GM18517 (cell line): ENCODE results near the gene JPH2.

Source experiments
- ATAC-seq: cut with Tn5 transposase; IDR thresholded peaks from one replicate; pipeline ENCODE4 v1.9.1; 2021; ENCODE audit warnings: mild to moderate bottlenecking, moderate library complexity; ENCODE audit not compliant: unreplicated experiment

JPH2 gene

GRCh38 chr20:44080646-44081267, 106.2 kb downstream of the JPH2 start:
- peak; percentile 89 for ATAC-seq

- no peak for ATAC-seq
Measured at GRCh38 chr20:44080064-44080463, 106.9 kb downstream of the JPH2 start.

- no peak for ATAC-seq
Measured at GRCh38 chr20:44079291-44079690, 107.7 kb downstream of the JPH2 start.

GRCh38 chr20:44075950-44076232, 111.1 kb downstream of the JPH2 start:
- no peak for ATAC-seq

GRCh38 chr20:44075191-44075949, 111.6 kb downstream of the JPH2 start:
- no peak for ATAC-seq

GRCh38 chr20:44074252-44075151, 112.5 kb downstream of the JPH2 start:
- no peak for ATAC-seq

- ATAC-seq: no peak
Measured at GRCh38 chr20:44073675-44074071, 113.3 kb downstream of the JPH2 start.

GRCh38 chr20:44073011-44073674, 113.8 kb downstream of the JPH2 start:
- no peak for ATAC-seq

GRCh38 chr20:44072384-44072783, 114.6 kb downstream of the JPH2 start:
- no peak for ATAC-seq

GRCh38 chr20:44071526-44072111, 115.4 kb downstream of the JPH2 start:
- no peak for ATAC-seq

- no peak for ATAC-seq
Measured at GRCh38 chr20:44071057-44071456, 115.9 kb downstream of the JPH2 start.

GRCh38 chr20:44070139-44070900, 116.7 kb downstream of the JPH2 start:
- no peak for ATAC-seq

GRCh38 chr20:44069203-44070011, 117.6 kb downstream of the JPH2 start:
- peak; percentile 71 for ATAC-seq

GRCh38 chr20:44068316-44069201, 118.4 kb downstream of the JPH2 start:
- peak; percentile 15 for ATAC-seq

GRCh38 chr20:44067650-44068081, 119.3 kb downstream of the JPH2 start:
- ATAC-seq: no peak

GRCh38 chr20:44066645-44067606, 120.1 kb downstream of the JPH2 start:
- no peak for ATAC-seq
